OCI-LY7 (cell line): ENCODE measurements around the gene EIF2B1. TPM values are rescaled to one million over a fixed set of nuclear protein-coding genes. Genes with fewer than 3 reads are reported as not detected.

ENCODE experiments used
- BruUV-seq: library from RNA; stranded (reverse); fragments of 400-500 nt; replicated peaks from 2 replicates; lab custom pipeline; 2021; lab: Mats Ljungman, UMichigan
- CTCF ChIA-PET: fragments of 300-600 bp; sonication (Branson Sonifier 250); formaldehyde crosslinking; loops from one replicate; lab custom pipeline; 2022; ENCODE audit warnings: antibody characterized with exemption; ENCODE audit not compliant: unreplicated experiment; lab: Charles Lee
- POLR2A ChIA-PET: fragments of 300-600 bp; sonication (Branson Sonifier 250); formaldehyde crosslinking; loops from one replicate; lab custom pipeline; 2022; ENCODE audit warnings: antibody characterized with exemption; lab: Charles Lee
- DNase-seq: peaks from one replicate; pipeline ENCODE4 v3.0.0-alpha.2; 2015; ENCODE audit warnings: low spot score
- H2AFZ ChIP-seq: fragments of 200-600 bp; sonication (generic), shearing (Covaris generic); 2 replicates; pipeline ENCODE4 v1.6.1; 2014; ENCODE audit warnings: mild to moderate bottlenecking, antibody characterized with exemption, low read length, moderate library complexity
- H3K27ac ChIP-seq: fragments of 200-600 bp; sonication (generic); 2 replicates; pipeline ENCODE4 v1.5.1; 2014; ENCODE audit warnings: mixed run types, low read depth, mild to moderate bottlenecking, moderate library complexity, low read length, inconsistent platforms; ENCODE audit not compliant: poor library complexity, severe bottlenecking
- H3K36me3 ChIP-seq: fragments of 200-600 bp; sonication (generic); 2 replicates; pipeline ENCODE4 v1.6.1; 2014; ENCODE audit warnings: mild to moderate bottlenecking, antibody characterized with exemption, low read length, moderate library complexity, mixed read lengths; ENCODE audit not compliant: insufficient read depth
- H3K4me1 ChIP-seq: fragments of 200-600 bp; sonication (generic); 2 replicates; pipeline ENCODE4 v1.5.1; 2014; ENCODE audit warnings: mild to moderate bottlenecking, low read length; ENCODE audit not compliant: insufficient read depth, poor library complexity, severe bottlenecking
- H3K4me2 ChIP-seq: fragments of 200-600 bp; sonication (generic); 2 replicates; pipeline ENCODE4 v1.6.1; 2014; ENCODE audit warnings: mild to moderate bottlenecking, low read length
- H3K4me3 ChIP-seq: fragments of 200-600 bp; sonication (generic); 2 replicates; pipeline ENCODE4 v1.5.1; 2014; ENCODE audit warnings: mild to moderate bottlenecking, low read depth, low read length; ENCODE audit not compliant: poor library complexity, severe bottlenecking
- H3K79me2 ChIP-seq: fragments of 200-600 bp; sonication (generic); 2 replicates; pipeline ENCODE4 v1.6.1; 2016; ENCODE audit warnings: low read depth, mild to moderate bottlenecking, low read length, moderate library complexity, mixed read lengths; ENCODE audit not compliant: insufficient read depth
- H3K9me2 ChIP-seq: fragments of 200-600 bp; sonication (generic); 2 replicates; pipeline ENCODE4 v1.6.1; 2016; ENCODE audit warnings: mild to moderate bottlenecking, low read length, mixed read lengths; ENCODE audit not compliant: insufficient read depth
- H3K9me3 ChIP-seq: fragments of 200-600 bp; sonication (generic); 2 replicates; pipeline ENCODE4 v1.6.1; 2014; ENCODE audit warnings: mild to moderate bottlenecking, mixed run types, low read length, mixed read lengths
- H4K20me1 ChIP-seq: fragments of 200-600 bp; sonication (generic); 2 replicates; pipeline ENCODE4 v1.6.1; 2014; ENCODE audit warnings: mild to moderate bottlenecking, antibody characterized with exemption, low read length, moderate library complexity, mixed read lengths; ENCODE audit not compliant: insufficient read depth
- EZH2phosphoT487 ChIP-seq: fragments of 200-600 bp; sonication (generic); IDR thresholded peaks from 2 replicates; pipeline ENCODE4 v1.6.1; 2018; ENCODE audit warnings: low read depth, borderline replicate concordance, mild to moderate bottlenecking, mixed run types, antibody characterized with exemption, low read length, moderate library complexity, mixed read lengths
- intact Hi-C: fragments of 100-400 bp; cut with micrococcal nuclease; formaldehyde crosslinking; loops from one replicate; pipeline ENCODE4 v1.10.0; 2022; ENCODE audit not compliant: unreplicated experiment
- total RNA-seq, 2 experiments: library from RNA; depleted of rRNA in 1 of 2; stranded (reverse); fragments of >200 nt in 1 of 2; shearing (Covaris generic) in 1 of 2; gene quantifications; 2 replicates each; pipeline ENCODE4 v1.2.3, GENCODE V29; 2014 to 2022
- TF ChIP-seq, protein P1 (sequence below): fragments of 200-600 bp; sonication (generic); conservative IDR thresholded peaks from 2 replicates; pipeline ENCODE4 v1.5.1; 2014; ENCODE audit warnings: mild to moderate bottlenecking, antibody characterized with exemption, low read length, moderate library complexity, mixed read lengths

The EIF2B1 gene
- total RNA-seq, 2 experiments from 2014 or later: 60.3 to 72.8 TPM

DNA sequence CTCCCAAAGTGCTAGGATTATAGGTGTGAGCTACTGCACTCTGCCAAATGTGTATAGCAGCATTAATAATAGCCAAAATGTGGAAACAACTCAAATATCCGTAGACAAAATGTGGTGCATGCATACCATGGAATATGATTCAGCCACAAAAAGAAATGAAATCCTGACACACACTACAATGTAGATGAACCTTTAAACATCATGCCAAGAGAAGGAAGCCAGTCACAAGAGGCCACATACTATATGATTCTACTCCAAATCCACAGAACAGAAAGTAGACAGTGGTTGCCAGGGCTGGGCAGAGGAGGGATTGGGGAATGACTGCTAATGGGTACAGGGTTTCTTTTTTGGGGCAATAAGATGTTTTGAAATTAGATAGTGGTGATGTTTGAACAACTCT lies 56.9 kb downstream of the EIF2B1 start:
- no TSS peak for BruUV-seq
- Histone ChIP-seq H3K4me2 (no peak overlapping the region), H3K4me1 (no peaks in the 10 kb centered on the region), H3K9me3 (no peaks in the 10 kb centered on the region), H3K4me3 (no peak overlapping the region), H3K79me2 (no peaks in the 10 kb centered on the region), H3K9me2 (no peaks in the 10 kb centered on the region), H3K36me3 (no peaks in the 10 kb centered on the region; the same call in 1 of the 2 replicates), H4K20me1 (no peaks in the 10 kb centered on the region), H3K27ac (no peak overlapping the region), H2AFZ (no peak overlapping the region)
- intact Hi-C loops: no loop called here
- no peak for TF ChIP-seq EZH2phosphoT487
- TF ChIP-seq, protein P1, sequence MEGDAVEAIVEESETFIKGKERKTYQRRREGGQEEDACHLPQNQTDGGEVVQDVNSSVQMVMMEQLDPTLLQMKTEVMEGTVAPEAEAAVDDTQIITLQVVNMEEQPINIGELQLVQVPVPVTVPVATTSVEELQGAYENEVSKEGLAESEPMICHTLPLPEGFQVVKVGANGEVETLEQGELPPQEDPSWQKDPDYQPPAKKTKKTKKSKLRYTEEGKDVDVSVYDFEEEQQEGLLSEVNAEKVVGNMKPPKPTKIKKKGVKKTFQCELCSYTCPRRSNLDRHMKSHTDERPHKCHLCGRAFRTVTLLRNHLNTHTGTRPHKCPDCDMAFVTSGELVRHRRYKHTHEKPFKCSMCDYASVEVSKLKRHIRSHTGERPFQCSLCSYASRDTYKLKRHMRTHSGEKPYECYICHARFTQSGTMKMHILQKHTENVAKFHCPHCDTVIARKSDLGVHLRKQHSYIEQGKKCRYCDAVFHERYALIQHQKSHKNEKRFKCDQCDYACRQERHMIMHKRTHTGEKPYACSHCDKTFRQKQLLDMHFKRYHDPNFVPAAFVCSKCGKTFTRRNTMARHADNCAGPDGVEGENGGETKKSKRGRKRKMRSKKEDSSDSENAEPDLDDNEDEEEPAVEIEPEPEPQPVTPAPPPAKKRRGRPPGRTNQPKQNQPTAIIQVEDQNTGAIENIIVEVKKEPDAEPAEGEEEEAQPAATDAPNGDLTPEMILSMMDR: no peak
- ChIA-PET POLR2A (interaction anchor here (0.5 to 0.7 kb wide), 2 partner anchors 8 to 33 kb away, joined by 3 to 5 read pairs; no protein-coding TSS in a partner anchor), CTCF (no interaction called here)
- no peak for DNase-seq

DNA sequence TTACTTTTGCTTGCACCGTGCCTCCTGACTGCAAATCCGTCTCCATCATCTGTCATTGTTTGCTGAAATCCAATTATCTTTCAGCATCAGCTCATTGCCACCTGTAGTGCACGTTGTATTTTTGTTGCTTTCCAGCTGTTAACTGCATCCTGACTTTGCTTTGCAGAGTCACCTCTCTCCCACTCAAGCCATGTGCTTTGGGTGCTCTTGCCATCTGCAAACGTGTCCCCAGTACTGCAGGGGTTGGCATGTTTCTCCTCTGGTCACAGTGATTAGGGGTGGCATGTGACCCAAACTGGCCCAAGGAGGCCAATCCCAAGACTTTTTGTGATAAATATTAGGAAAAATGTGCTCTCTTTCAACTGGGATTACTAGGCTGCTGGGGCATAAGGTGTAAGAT lies 59.6 kb downstream of the EIF2B1 start:
- BruUV-seq: no TSS peak

DNA sequence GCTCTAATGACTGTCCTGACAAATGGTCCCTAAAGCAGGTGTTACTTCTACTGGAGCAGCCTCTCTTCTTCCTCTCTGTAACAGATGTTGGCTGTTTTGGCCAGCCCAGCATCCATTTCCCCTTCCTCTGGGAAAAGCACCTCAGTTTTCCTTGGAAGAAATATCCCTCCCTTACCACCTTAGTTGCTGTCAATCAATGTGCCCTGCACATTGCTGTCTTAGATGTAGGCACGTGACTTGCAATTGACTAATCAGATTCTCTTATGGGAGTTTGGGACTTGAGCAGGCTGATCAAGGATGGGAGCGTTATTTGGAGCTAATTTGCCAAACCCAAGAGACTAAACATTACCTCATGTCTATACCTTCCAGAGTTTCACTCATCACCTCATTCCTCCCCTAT lies 61.1 kb downstream of the EIF2B1 start:
- no peak overlapping the region for H2AFZ ChIP-seq
- TF ChIP-seq, protein P1: no peak
- no peak for TF ChIP-seq EZH2phosphoT487
- no peaks in the 10 kb centered on the region for H3K79me2 ChIP-seq
- ChIA-PET POLR2A (interaction anchor here (0.6 to 0.9 kb wide), 2 partner anchors 15 to 265 kb away, joined by 3 to 7 read pairs; no protein-coding TSS in a partner anchor), CTCF (no interaction called here)
- no peak for DNase-seq
- no peaks in the 10 kb centered on the region; the same call in 1 of the 2 replicates for H3K36me3 ChIP-seq
- H3K4me1 ChIP-seq: peaks cover 10% of the 10 kb centered on the region
- H3K4me3 ChIP-seq: no peak overlapping the region
- H3K9me3 ChIP-seq: no peaks in the 10 kb centered on the region
- no TSS peak for BruUV-seq
- no peaks in the 10 kb centered on the region for H3K9me2 ChIP-seq
- intact Hi-C loops: no loop called here
- H3K4me2 ChIP-seq: no peak overlapping the region
- no peak overlapping the region for H3K27ac ChIP-seq
- H4K20me1 ChIP-seq: no peaks in the 10 kb centered on the region

More for the DNA sequence above, 59.6 kb downstream of the EIF2B1 start:
- Histone ChIP-seq H3K9me3 (no peaks in the 10 kb centered on the region), H3K4me3 (no peak overlapping the region), H3K79me2 (no peaks in the 10 kb centered on the region), H3K36me3 (no peaks in the 10 kb centered on the region; the same call in 1 of the 2 replicates), H3K27ac (no peak overlapping the region), H3K4me2 (no peak overlapping the region), H2AFZ (no peak overlapping the region), H3K9me2 (no peaks in the 10 kb centered on the region), H4K20me1 (no peaks in the 10 kb centered on the region), H3K4me1 (peaks cover 10% of the 10 kb centered on the region)
- no peak for DNase-seq
- intact Hi-C loops: no loop called here
- CTCF ChIA-PET: no interaction called here
- no peak for TF ChIP-seq EZH2phosphoT487
- TF ChIP-seq, protein P1: no peak
- POLR2A ChIA-PET: interaction anchor here (0.7 kb wide), 1 partner anchor 691 kb away, joined by 3 read pairs; no protein-coding TSS in a partner anchor
